Lower lobe of right lung (tissue), 2 donors: Measurements from ENCODE around the gene SLC19A1. TPM values are rescaled to one million over a fixed set of nuclear protein-coding genes. Genes with fewer than 3 reads are reported as not detected.
A peak's percentile ranks its signal among the peaks of the same experiment; 100 is the strongest.

Experiments used
- ATAC-seq, 2 donors: fragments of 200-7000 bp; cut with Tn5 transposase; one replicate each; pipeline ENCODE4 v1.9.1; 2020 to 2022; ENCODE audit warnings: mild to moderate bottlenecking in 2 of 2, moderate library complexity in 2 of 2
- DNase-seq: peaks from one replicate; pipeline ENCODE4 v3.0.0-alpha.2; 2020
- H3K27ac ChIP-seq: fragments of 200-600 bp; one replicate; pipeline ENCODE4 v1.8.0; 2022
- H3K27me3 ChIP-seq: fragments of 200-600 bp; one replicate; pipeline ENCODE4 v1.8.0; 2022; ENCODE audit warnings: low read depth
- H3K36me3 ChIP-seq: fragments of 200-600 bp; one replicate; pipeline ENCODE4 v1.8.0; 2022; ENCODE audit warnings: mild to moderate bottlenecking
- H3K4me1 ChIP-seq: fragments of 200-600 bp; one replicate; pipeline ENCODE4 v1.8.0; 2022
- H3K4me3 ChIP-seq: fragments of 200-600 bp; one replicate; pipeline ENCODE4 v1.8.0; 2022; ENCODE audit warnings: mild to moderate bottlenecking
- H3K9me3 ChIP-seq: fragments of 200-600 bp; one replicate; pipeline ENCODE4 v1.8.0; 2022
- intact Hi-C: fragments of 100-400 bp; cut with DNase I; formaldehyde crosslinking; loops from one replicate; pipeline ENCODE4 v1.11.0; 2022
- total RNA-seq: library from RNA; stranded (reverse); fragmentation: NEBNext Ultra II Directional; extraction: Animal tissue kit (Norgen Biotek cat#: 25700); gene quantifications from one replicate; pipeline ENCODE4 v1.2.1, GENCODE V29; 2021
- TF ChIP-seq, protein P1 (sequence below): fragments of 200-600 bp; IDR thresholded peaks from one replicate; pipeline ENCODE4 v1.8.0; 2022; ENCODE audit warnings: antibody characterized with exemption, mild to moderate bottlenecking
- donor health status: DM: no; HTN: yes; CAD: no; lungs with severe emphysema.

The SLC19A1 gene
- total RNA-seq, 1 donor from 2014 or later = 50.7 TPM

DNA sequence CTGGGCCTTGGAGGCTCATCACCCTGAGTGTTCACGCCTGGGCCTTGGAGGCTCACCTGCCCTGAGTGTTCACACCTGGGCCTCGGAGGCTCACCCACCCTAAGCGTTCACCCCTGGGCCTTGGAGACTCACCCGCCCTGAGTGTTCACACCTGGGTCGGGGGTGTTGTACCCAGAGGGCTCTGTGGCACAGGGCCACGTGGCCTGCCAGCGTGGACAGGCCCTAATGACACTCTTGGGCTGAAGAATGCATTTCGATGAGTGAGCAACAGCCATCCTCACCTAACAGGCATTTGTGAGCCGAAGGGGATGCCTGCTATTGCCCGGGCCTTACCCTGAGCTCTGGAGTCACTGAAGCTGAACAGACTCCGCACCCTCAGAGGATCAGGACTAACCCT lies 17.5 kb downstream of the SLC19A1 start:
- H3K9me3 ChIP-seq = peaks cover 18% of the 10 kb centered on the region
- no peaks in the 10 kb centered on the region for H3K27me3 ChIP-seq
- H3K4me3 ChIP-seq = no peak overlapping the region
- intact Hi-C loops = no loop called here
- no peak for ATAC-seq
- TF ChIP-seq, protein P1, sequence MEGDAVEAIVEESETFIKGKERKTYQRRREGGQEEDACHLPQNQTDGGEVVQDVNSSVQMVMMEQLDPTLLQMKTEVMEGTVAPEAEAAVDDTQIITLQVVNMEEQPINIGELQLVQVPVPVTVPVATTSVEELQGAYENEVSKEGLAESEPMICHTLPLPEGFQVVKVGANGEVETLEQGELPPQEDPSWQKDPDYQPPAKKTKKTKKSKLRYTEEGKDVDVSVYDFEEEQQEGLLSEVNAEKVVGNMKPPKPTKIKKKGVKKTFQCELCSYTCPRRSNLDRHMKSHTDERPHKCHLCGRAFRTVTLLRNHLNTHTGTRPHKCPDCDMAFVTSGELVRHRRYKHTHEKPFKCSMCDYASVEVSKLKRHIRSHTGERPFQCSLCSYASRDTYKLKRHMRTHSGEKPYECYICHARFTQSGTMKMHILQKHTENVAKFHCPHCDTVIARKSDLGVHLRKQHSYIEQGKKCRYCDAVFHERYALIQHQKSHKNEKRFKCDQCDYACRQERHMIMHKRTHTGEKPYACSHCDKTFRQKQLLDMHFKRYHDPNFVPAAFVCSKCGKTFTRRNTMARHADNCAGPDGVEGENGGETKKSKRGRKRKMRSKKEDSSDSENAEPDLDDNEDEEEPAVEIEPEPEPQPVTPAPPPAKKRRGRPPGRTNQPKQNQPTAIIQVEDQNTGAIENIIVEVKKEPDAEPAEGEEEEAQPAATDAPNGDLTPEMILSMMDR = no peak
- H3K27ac ChIP-seq = no peak overlapping the region
- peaks cover 13% of the 10 kb centered on the region for H3K36me3 ChIP-seq
- peak; percentile 23 for DNase-seq
- H3K4me1 ChIP-seq = peaks cover 9% of the 10 kb centered on the region

DNA sequence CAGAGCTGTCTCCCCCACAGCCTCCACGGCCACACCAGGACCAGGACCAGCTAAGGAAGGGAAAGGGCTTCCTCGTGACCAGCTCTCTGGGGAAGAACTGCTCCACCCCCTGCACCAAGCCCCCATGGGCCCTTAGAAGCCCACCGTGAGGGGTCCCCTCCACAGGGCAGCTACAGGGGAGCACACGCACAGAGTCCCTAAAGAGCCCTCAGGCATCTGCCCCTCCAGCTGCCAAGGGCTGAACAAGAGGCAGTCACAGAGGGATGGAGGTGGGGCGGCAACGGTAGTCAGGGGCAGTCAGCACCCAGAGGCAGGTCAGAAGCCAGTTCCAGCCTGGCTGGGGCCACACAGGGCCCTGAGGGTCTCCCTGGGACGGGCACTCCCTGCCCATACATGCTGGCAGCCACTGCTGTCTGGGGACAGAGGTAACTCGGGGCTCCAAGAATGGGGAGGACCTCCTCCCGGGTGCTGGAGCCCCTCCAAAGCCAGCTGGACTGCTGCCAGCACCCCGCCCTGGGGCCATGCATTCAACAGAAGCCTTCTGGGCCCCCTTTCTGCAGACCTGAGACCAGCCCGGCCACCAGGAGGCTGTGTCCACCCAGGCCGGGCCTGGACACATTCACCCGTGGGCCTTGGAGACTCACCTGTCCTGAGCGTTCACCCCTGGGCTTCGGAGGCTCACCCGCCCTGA lies 18.7 kb downstream of the SLC19A1 start:
- peak; percentile 35 for DNase-seq
- intact Hi-C loops = no loop called here
- Histone ChIP-seq H3K36me3 (peaks cover 13% of the 10 kb centered on the region), H3K9me3 (peaks cover 29% of the 10 kb centered on the region), H3K4me1 (peaks cover 2% of the 10 kb centered on the region), H3K27me3 (no peaks in the 10 kb centered on the region), H3K4me3 (no peak overlapping the region), H3K27ac (no peak overlapping the region)
- TF ChIP-seq, protein P1 = no peak
- ATAC-seq = no peak

DNA sequence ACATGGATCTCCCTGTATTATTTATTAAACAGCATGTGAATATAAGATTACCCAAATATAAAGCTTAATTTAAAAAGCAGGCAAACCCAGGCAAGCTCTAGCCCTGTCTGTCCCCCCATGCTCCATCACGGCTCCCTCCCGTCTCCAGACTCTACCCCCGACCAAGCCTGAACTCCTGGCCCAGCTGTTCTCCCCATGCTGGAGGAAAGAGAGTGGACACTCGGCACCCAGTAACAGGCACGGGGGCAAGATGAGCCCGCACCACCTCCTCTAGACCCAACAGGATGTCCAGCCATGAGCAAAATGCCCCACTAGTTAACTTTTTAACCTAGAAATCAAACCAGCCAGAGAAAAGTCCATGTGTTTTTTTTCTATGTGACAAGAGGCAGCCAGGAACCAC lies 19.3 kb downstream of the SLC19A1 start:
- H3K36me3 ChIP-seq = peaks cover 13% of the 10 kb centered on the region
- H3K27ac ChIP-seq = no peak overlapping the region
- no peaks in the 10 kb centered on the region for H3K4me1 ChIP-seq
- no peaks in the 10 kb centered on the region for H3K27me3 ChIP-seq
- intact Hi-C loops = no loop called here
- no peak for DNase-seq
- peaks cover 34% of the 10 kb centered on the region for H3K9me3 ChIP-seq
- TF ChIP-seq, protein P1 = no peak
- H3K4me3 ChIP-seq = no peak overlapping the region
- no peak for ATAC-seq

DNA sequence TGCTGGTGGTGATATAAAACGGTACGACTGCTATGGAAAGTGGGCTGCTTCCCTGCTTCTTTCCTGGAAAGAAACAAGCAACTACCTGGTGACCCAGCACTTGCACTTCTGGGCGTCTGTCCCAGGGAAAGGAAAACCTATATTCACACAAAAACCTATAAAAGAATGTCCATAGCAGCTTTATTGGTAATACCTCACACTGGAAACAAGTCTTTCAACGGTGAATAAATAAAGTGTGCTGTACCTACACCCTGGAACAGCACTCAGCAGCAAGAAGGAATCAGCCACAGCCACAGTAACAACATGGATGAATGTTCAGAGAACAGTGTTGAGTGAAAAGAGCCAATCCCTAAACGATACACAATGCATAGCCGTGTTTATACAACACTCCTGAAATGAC lies 19.9 kb downstream of the SLC19A1 start:
- Histone ChIP-seq H3K4me1 (no peaks in the 10 kb centered on the region), H3K27me3 (no peaks in the 10 kb centered on the region), H3K9me3 (peaks cover 34% of the 10 kb centered on the region), H3K4me3 (no peak overlapping the region), H3K36me3 (peaks cover 13% of the 10 kb centered on the region), H3K27ac (no peak overlapping the region)
- ATAC-seq (no peak), DNase-seq (no peak)
- TF ChIP-seq, protein P1 = no peak
- intact Hi-C loops = no loop called here

DNA sequence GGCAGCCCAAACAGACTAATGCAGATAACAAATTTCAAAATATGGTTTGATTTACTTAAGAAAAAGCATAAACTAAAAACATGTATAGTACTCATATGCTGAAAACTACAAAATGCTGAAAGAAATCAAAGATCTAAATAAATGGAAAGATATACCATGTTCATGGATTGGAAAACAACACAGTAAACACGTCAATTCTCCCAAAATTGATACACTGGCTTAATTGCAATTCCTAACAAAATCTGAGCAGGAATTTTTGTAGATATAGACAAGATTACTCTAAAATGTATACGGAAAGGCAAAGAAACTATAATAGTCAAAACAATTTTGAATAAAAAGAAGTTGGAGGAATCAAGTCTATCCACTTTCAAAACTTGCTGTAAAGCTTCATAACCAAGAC lies 21.0 kb downstream of the SLC19A1 start:
- Histone ChIP-seq H3K9me3 (peaks cover 34% of the 10 kb centered on the region), H3K27me3 (no peaks in the 10 kb centered on the region), H3K4me1 (no peaks in the 10 kb centered on the region), H3K27ac (no peak overlapping the region), H3K4me3 (no peak overlapping the region), H3K36me3 (peaks cover 9% of the 10 kb centered on the region)
- intact Hi-C loops = no loop called here
- TF ChIP-seq, protein P1 = no peak
- DNase-seq (no peak), ATAC-seq (no peak)
